HG02763 (cell line): ENCODE measurements around the gene RIT2.
"Not testable (repeated sequence)": the region's sequence is repeated elsewhere in the genome, so short reads cannot be mapped to it uniquely, and the experiment has no call there.

Experiments
- ATAC-seq: cut with Tn5 transposase; IDR thresholded peaks from one replicate; pipeline ENCODE4 v1.9.1; 2021; ENCODE audit warnings: mild to moderate bottlenecking, moderate library complexity; ENCODE audit not compliant: unreplicated experiment

Gene RIT2

DNA sequence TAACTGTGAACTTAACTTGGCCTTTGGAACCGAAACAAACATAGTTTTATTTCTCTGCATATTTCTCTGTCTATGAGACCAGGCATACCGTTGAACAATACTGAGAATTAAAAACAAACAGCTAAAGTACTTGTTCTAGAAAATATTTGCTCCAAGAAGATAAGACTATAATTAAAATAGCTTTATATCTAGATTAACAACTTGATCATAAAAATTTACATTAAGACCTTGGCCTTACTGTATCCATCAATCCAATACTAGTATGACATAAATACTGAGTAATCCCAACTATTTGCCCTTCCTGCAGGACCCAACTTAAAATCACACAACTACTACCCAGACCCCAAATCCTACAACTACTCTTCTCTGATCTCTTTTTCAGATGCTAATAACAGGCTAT lies 260.9 kb downstream of the RIT2 start:
- no peak for ATAC-seq

DNA sequence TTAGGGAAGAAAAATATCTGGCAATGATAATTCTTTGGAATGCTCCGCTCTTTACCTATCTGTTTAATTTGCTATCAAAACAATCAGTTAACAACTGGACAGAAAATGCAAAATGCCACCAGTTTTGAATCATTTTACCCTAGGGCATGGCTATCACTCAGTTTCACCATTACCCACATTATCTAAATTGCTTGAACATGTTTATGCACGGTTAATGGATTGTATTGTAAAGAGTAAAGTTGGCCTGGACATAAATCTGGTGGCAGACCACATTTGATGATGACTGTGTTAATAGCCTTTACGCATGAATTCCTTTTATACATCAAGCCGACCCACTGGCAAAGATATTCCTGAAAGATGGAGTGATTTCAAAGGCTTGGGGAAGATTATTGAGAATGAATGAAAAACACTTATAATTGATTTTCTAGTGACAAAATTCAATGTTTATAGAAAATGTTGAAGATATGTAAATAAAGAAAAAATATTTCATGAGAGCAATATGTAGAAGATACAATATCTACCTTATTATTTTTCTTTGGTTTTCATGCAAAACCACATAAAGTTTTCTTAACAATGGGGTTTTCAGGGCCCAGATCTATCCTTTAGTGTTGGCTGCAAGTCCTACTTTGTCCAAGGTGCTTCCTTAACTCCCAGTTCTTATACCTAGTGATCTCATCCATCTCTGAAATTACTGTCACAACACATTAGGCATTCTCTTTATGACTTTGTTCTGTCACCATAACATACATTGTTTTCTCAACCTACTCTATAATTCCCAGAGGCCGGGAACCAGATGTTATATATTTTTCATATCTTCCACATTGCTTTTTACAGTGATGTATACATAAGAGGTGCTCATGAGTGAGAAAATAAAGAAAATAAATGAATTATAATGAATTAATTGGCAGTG lies 265.1 kb downstream of the RIT2 start:
- ATAC-seq: no peak

DNA sequence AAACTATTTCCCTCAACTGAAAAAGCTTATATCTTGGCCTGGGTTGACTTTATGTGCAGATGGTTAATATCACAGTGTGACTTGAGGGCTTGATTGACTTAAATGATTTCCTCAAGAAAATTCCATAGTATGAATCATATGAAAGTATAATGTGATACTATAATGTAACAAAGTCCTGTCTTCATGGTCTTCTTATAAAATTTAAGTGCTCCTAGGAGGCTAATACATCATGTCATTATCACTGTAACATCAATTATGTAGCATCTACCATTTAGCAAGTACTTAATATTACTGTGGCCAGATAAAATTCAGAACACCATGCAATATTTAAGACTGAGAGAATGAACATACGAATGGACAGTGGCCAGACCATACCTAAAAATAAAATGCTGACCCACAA lies 276.1 kb downstream of the RIT2 start:
- no peak for ATAC-seq

DNA sequence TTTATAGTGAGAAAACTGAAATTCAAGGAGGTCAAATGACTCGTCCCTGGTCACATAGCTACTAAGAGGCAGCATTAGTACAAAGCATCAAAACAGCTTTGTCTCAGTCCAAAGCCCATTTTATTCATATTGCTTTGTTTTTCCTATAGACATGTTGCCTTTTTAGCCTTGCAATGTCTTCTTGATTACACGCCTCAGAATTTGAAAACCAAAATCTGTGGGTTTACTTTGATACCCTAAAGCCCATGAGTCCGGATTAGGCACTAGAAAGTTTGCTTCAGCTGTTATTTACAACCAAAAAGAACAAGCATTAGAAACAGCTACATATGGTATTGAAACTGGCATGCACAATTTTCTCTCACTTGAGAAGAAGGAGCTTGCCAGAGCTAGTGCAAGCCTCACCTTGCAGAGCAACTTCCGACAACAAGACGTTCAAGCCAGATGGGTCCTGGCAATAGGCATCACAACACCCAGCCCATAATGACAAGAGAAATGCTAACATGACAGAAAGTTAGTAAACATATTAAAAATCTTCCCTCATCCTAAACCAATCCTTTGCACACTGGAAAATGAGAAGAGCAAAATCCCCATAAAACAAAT lies 276.8 kb downstream of the RIT2 start:
- ATAC-seq: no peak

DNA sequence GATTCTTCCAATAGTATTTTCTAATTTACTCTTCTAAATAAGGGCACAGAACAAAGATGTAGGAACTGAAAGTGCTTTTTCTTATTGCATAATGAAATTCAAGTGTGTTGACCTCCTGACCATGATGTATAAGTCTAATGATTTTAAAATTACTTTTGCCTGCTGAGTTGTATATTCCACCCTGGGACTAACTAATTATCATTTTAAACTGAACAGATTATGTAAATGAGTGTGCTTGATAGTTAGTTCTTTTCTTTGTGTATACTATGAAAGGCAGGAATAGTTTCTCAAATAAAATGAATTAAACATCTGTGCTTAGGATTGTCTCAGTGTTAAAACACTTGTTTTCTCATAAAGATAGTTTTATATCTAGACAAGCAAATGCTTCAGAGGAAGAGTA lies 284.5 kb downstream of the RIT2 start:
- ATAC-seq: no peak

DNA sequence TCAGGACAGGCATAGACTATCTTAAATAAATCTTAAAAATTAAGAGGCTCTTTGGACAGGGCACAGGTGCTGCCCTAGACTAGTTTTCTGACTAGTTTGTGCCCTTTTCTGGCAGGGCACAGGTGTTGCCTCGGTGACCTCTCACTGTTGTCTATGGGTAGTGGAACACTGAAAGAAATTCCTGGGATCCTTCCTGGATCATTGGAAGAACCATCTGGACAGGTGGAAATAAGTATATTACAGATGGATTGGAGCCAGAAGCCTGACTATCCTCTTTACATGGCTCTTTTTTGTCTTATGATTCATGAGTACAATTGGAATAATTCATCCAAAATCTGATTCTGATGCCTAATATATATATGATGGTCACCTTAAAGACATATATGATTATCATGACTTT lies 286.6 kb downstream of the RIT2 start:
- no peak for ATAC-seq

DNA sequence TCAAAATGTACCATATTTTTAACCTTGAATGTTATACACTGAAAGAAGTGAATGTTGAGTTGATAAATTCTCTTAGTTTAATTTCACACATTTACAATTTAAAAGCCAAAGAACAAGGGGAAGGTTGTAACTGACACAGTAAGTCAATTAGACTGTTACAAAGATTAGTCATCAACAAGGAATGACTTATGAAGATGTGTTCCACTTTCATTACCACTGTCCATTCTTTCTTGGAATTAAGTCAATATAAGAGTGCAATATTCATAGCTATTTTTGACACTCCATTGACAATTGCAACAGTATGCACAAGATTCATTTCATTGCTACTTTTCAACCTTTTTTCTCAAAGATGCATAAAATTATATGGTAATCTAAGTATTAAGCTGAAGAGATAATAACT lies 291.3 kb downstream of the RIT2 start:
- ATAC-seq: no peak

DNA sequence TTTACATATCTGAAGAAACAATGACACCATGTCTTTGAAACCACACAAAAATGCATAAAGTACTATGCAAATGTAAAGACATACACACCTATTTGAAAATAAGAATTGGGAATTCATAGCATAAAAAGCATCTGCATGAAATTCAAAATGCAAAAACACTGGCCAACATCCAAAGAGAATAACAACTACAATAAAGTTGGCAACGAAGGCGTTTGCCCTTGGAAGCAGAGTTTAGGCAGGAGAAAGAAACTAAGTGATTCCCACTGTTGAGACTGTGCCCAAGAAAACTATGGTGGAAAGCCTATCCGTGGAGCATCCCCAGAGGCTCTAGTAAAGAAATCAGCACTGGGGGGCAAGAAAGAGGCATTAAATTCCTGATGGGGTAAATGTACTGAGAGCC lies 292.8 kb downstream of the RIT2 start:
- no peak for ATAC-seq

DNA sequence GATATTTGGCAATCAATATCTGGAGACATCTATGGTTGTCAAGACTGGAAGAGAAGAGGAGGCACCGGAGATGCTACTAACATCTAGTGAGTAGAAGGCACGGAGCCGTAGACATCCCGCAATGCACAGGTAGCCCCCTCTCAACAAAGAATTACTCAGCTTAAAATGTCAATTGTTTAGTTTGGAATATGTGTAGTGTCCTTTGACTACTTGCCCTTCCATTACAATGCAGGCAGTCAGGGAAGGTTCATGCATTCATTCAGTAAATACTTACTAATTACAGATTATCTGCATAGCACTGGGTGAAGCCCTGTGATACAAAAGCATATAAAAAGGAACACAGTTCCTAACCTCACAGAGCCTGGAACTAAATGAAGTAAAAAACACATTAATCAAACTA lies 294.0 kb downstream of the RIT2 start:
- no peak for ATAC-seq

GRCh38 chr18:42814618-42815017 lies 300.9 kb downstream of the RIT2 start:
- ATAC-seq: no peak

DNA sequence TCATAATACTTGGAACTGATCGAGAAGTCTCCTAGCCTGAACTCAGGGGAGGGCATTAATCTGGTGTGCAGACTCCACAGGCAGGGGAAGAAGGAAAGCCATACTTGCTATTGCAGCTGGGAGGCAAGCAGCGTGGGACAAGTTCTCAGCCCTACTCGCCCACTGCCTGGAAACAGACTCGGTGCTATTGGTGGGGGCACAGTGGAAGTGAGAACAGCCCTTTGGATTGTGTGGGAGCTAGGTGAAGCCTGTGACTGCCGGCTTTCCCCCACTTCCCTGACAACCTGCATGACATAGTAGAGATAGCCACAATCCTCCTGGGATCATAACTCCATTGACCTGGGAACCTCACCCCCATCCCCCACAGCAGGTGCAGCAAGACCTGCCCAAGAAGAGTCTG lies 301.3 kb downstream of the RIT2 start:
- no peak for ATAC-seq

GRCh38 chr18:42813570-42813969 lies 301.9 kb downstream of the RIT2 start:
- no peak for ATAC-seq

- ATAC-seq: no peak
These were observed 307.6 kb downstream of the RIT2 start for GRCh38 chr18:42807887-42808286.

GRCh38 chr18:42801706-42802105 lies 313.8 kb downstream of the RIT2 start:
- ATAC-seq: no peak

DNA sequence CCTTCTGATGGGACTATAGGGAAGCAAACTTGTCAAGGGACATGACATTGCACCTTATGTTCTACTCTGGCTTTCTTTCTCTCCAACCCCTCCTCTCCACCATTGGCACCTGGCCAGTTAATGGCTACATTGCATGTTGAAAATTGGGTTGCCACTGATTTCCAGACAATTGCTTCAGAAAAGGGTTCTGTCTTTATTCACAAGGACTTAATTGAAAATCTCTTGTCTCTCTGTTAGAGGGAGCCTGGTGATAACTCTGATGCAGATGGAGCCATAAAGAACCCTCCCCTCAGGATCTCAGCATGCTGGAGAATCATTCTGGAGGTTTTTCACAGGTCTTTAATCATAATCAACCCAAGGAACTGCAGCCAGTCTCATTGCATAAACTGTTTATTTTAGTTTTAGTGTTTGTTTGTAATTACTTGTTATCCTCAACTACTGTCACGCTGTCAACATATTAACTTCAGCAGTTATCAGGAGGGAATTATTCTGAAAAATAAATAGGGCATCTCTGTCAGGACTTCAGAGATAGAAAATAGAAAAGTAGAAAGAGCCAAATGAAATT lies 316.8 kb downstream of the RIT2 start:
- no peak for ATAC-seq

- ATAC-seq: not testable (repeated sequence)
These were observed 320.2 kb downstream of the RIT2 start for GRCh38 chr18:42795213-42795789.

DNA sequence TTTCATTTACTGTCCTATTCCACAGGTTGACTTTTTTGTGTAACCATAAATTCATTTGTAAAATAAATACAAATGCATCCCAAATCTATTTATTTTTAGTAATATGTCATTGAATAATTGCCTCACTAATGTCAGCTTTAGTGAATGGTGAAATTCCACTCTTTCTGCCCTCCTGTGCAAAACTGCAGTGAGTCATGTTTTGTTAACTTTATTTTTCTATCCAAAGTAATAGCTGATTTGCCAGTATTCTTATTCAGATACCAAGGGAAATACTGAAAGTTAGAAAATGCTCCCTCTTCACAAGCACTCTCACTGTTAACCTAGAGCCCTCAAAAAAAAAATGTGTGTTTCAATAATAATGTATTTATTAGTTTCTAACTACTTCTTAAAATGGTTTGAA lies 322.8 kb downstream of the RIT2 start:
- no peak for ATAC-seq

- no peak for ATAC-seq
These were observed 330.9 kb downstream of the RIT2 start for GRCh38 chr18:42784632-42785031.

DNA sequence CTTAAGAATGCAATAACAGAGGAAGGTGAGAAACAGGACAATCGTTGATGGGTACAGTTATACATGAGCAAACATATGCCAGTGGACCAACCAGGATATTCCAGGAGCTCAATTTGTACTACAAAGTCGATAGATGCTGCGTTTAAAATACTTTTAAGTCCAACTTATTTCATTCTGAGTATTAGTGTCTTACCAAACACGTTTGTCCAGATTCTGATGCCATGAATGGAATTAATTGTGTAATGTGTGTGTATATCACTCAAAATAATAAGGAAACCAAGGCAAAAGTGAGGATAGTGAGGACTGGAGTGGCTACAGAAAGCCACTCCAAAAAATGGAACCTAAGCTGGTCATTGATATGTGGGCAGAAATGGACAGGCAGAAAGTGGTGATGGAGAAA lies 332.6 kb downstream of the RIT2 start:
- no peak for ATAC-seq

GRCh38 chr18:42781298-42781815 lies 334.1 kb downstream of the RIT2 start:
- no peak for ATAC-seq

DNA sequence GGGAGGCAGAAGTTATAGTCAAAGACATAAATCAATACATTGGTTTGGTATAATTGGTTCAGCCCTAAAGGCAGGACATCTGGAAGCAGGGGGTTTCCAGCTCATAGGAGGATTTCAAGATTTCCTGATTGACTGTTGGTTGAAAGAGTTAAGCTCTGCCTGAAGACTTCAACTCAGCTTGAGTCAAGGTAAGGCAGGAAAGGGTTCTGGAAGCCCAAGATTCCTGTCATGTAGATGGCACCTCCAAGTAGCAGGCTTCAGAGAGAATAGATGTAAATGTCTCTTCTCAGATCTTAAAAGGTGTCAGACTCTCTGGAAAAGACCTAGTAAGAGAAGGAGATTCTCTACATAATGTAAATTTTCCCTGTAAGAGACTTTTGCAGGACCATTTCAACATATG lies 335.3 kb downstream of the RIT2 start:
- ATAC-seq: no peak
